ENCODE data around the gene MACROD2.
"Not testable (repeated sequence)": the region's sequence is repeated elsewhere in the genome, so short reads cannot be mapped to it uniquely, and the experiment has no call there.

The MACROD2 gene

DNA sequence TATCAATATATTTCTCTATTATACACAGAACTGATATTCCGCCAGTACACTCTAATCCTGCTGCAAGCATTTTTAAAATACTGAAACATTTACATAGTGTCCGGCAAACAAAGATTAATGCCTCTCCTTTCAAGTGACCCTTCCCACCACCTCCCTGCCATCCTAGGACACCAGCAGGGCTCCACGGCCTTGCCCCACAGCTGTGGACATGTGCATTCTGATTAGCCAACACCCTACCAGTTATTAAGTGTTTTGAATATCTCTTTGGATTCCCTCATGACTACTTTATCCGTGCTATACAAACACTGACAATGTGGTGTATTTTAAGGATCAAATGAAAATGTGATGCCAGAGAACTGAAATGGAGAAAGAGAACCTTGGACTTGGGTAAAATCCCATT lies 1962.8 kb downstream of the MACROD2 start:
- no peak for DNase-seq

- no peak for DNase-seq
Measured at GRCh38 chr20:15965165-15965564, 1969.8 kb downstream of the MACROD2 start.

GRCh38 chr20:15967334-15967733 lies 1972.0 kb downstream of the MACROD2 start:
- DNase-seq: no peak

- no peak for DNase-seq
Measured at GRCh38 chr20:15976047-15976736, 1980.9 kb downstream of the MACROD2 start.

DNA sequence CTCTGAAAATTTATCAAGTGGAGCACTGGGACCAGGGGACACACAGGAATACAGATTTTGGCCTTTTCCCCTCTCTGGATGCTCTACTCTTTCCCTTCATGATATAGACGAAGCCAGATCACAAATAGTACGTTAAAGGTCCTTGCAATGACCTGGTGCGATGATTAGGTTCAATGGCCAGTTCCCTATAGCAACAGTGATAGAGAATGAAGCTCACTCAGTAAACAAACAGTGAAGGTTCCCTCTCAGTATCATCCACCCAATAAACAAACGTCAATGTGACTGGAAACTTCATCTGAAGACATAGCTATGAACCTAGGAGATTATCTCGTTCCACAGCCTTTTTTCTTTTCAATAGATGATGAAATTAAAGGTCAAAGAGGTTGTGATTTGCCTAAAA lies 1981.7 kb downstream of the MACROD2 start:
- DNase-seq: no peak

- no peak for DNase-seq
Measured at GRCh38 chr20:15977758-15978157, 1982.4 kb downstream of the MACROD2 start.

DNA sequence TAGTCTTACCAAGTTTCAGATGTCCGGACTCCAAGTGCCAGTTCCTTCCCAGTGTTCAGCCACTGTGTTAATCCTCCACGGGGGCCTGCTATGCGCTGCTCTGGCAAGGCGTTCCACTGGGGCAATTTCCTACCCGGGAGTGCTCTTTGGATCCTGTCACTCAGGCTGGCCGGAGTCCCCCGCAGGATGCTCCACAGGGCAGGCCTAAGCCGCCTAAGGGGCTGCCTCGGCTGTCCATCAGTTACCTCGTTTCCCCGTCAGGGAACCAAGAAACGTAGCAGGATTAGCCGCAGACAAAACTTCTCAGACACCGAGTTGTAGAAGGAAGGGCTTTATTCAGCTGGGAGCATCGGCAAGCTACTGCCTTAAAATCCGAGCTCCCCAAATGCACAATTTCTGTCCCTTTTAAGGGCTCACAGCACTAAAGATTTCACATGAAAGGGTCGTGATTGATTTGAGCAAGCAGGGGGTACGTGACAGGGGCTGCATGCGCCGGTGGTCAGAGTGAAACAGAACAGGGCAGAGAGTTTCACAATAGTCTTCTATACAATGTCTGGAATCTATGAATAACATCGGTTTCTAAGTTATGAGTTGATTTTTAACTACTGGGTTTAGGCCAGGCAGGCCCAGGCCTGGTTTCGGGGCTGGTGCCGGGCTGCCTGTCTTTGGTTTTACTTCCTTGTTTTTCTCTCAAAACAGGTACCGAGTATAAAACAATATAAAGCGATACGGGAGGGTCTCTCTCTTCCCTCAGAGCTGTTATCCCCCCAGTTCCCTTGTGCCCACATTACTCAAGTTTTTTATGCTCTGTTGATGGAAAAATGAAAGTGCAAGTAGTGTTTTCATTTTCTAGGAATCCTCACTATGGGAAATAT lies 1990.4 kb downstream of the MACROD2 start:
- DNase-seq: not testable (repeated sequence)

DNA sequence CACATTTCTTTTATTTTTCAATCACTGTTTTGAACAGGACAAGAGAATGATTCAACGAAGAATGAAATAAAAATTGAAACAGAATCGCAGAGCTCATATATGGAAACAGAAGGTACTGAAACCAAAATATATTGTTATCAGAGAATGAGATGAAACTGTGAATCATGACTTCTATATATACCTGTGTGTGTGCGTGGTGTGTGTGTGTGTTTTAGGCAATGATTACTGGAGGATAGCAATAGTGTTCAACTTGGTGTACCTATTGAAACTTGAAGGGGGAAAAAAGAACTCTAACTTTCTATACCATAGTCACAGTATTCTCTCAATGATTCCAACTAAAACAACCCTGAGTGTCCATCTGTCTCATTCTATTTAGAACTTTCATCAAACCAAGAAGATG lies 1991.4 kb downstream of the MACROD2 start:
- no peak for DNase-seq

DNA sequence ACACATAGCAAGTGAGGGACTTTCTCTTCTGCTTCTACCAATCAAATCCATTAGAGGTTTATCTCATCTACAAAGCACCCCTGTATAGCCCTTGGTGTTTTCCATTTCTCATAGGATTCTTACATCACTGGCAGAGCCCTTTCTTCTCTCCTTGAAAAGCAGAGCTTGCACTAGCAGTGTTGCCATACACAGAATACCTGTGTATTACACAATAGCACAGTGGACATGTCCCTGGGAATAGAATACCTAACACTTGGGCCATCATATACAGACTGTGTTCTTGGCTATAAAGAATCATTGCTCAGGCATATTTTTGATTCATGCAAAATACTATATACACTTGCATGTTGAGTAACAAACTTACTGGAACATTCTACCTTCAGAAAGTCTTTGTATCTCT lies 1996.0 kb downstream of the MACROD2 start:
- no peak for DNase-seq

DNA sequence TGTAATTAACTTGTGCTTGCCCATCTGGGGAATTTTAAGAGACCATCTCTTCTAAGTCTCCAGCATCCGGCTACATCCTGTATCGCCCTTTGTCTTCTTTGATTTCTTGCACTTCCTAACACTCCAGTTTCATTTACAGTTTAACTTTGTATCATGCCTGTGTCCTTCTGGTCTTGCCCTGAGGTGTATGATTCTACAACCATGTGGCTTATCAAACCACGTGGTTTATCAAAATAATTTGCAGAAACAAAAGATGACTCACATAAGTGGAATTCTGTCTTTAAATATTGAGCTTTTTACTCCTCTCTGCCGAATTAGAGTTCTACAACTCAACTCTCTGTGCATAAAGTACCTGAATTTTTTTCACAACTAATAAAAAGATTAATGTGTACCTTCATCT lies 1997.2 kb downstream of the MACROD2 start:
- DNase-seq: no peak

DNA sequence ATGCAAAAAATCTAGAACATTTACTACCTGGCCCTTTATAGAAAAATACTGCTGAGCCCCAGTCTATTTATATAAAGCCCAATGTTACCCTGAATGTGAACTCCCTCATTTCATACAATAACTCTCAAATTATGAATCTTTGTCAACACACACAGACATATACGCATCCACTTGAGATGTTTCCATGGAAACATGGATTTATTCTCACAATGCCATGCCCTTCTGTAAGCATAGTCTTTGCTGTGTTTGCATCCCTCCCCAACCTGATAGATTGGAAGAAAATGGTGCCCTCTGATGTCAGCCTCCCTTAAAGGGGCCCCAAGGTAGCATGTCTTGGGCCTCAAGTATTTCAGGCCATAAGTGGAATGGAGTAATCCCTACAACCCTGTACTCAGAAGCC lies 2004.8 kb downstream of the MACROD2 start:
- DNase-seq: no peak

DNA sequence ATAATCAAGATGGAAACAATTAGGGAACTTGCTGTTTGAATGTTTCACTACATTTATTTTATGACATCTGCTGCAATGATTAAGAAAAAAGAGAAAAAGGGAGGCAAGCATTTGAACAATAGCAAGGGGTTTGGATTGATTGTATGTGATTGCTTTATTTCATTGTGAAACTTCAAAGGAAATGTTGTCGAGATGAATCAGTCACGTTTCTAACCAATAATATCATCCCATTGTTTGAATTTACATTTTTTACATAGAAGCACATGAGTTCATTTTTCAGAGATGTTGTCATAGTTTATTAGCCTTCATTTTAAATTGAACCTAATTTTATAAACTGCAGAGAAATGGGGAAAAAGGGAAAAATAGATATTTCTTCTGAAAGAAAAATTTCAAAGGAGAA lies 2006.0 kb downstream of the MACROD2 start:
- no peak for DNase-seq

DNA sequence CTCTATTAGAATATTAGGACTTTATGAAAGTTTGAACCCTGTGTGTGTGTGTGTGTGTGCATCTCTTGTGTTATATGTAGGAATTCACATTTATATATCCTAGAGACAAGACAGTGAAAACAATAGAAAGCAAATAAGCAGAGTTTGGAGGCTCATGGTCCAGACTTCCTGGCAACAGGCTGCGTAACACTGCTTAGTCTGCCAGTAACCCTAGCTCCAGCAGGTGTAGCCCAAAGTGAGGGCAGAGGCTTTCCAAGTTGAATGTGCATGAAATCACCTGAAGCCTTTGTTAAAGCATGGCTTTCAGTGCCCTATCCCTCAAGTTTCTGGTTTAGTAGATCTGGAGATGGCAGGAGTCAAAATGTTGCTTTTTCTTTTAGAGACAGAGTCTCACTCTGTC lies 2008.0 kb downstream of the MACROD2 start:
- no peak for DNase-seq

DNA sequence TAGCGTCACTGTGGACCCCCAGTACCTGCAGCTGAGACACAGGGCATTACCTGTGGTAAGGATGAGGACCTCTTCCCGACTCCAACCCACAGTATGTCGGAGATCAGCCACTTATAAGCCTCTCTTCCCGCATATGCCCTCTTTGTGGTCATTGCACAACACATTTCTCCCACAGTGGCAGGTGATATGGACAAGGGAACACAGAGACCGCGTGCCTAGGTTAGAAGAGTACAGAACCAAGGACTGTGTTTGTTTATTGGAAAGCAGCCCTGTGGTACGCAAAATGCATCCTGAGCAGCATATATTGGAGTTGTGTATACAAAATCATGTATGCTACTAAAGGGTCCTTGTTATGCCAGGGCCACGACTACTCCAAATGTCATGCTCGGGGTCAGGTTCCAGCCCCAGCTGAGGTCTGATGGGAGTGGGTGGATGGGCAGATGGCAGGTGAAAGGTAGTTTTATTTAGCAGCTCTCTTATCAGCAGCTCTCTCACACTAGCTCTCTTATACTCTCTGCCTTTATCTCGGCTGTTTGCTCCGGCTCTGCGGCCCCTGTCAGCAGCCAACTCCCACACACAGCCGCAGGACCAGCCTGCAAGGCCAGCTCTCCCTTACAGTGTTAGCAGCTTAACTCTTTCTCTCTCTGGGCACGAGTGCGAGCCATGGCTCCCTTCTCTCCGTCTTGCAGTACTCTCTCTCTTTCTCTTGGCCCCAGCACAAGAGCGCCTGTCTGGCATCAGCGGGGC lies 2009.0 kb downstream of the MACROD2 start:
- DNase-seq: no peak

- DNase-seq: no peak
Measured at GRCh38 chr20:16005021-16005914, 2010.0 kb downstream of the MACROD2 start.

GRCh38 chr20:16005915-16006493 lies 2010.7 kb downstream of the MACROD2 start:
- no peak for DNase-seq

DNA sequence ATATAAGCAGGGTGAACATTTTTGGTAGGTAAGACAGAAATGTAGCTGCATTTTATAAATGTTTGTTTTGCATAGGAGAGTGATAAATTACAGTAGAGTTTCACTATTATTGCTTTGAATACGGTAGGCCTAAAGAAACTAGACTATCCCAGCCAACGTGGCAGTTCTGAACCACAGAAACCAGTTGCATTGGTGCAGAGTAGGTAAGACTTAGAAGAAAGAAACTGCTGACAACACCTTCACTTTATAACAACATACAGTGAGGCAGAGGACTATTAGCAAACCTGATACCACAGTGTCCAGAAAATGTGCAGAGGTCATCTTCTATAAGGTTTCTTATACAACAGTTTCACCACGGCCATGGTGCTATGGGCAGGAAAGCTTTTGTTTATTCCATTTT lies 2011.8 kb downstream of the MACROD2 start:
- DNase-seq: no peak

GRCh38 chr20:16007962-16008361 lies 2012.6 kb downstream of the MACROD2 start:
- no peak for DNase-seq

DNA sequence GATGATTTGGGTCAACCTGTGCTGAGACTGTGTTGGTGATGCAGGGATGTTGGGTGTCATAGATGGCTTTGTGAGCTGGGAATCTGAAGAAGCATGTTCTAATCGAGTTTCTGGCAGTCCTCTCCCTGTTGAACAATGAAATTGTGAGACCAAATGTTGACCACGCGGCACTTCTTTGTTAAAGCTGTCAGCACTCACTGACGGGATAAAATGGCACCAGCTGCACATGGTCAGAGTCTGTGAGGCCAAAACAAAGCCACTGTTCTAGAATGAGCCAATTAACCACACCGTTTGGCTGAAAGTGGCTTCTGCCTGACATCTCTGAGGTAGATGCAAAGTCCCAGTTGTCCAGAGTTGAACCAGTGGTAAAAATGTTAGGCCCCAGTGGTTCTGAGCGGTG lies 2015.7 kb downstream of the MACROD2 start:
- no peak for DNase-seq

GRCh38 chr20:16011519-16011918 lies 2016.2 kb downstream of the MACROD2 start:
- no peak for DNase-seq

DNA sequence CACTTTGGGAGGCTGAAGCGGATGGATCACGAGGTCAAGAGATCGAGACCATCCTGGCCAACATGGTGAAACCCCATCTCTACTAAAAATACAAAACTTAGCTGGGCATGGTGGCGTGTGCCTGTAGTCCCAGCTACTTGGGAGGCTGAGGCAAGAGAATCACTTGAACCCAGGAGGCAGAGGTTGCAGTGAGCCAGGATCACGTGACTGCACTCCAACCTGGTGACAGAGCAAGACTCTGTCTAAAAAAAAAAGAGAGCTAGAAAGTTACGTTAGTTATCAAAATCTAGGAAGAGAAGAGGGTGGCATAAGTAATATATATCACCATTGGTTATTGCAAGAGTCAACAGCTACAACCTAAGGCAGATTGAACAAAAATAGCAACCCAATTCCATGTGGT lies 2017.6 kb downstream of the MACROD2 start:
- DNase-seq: not testable (repeated sequence)

GRCh38 chr20:16013631-16014030 lies 2018.3 kb downstream of the MACROD2 start:
- DNase-seq: no peak
